ENCODE results near the gene PTTG1IP. TPM values are rescaled to one million over a fixed set of nuclear protein-coding genes. Genes with fewer than 3 reads are reported as not detected.

The PTTG1IP gene
- total and polyA plus RNA-seq, 10 of the 15 experiments (the other 5 are each of a cell fraction or from before 2014, with no cell fraction given): 2.4 to 56.4 (median 44.4) TPM

DNA sequence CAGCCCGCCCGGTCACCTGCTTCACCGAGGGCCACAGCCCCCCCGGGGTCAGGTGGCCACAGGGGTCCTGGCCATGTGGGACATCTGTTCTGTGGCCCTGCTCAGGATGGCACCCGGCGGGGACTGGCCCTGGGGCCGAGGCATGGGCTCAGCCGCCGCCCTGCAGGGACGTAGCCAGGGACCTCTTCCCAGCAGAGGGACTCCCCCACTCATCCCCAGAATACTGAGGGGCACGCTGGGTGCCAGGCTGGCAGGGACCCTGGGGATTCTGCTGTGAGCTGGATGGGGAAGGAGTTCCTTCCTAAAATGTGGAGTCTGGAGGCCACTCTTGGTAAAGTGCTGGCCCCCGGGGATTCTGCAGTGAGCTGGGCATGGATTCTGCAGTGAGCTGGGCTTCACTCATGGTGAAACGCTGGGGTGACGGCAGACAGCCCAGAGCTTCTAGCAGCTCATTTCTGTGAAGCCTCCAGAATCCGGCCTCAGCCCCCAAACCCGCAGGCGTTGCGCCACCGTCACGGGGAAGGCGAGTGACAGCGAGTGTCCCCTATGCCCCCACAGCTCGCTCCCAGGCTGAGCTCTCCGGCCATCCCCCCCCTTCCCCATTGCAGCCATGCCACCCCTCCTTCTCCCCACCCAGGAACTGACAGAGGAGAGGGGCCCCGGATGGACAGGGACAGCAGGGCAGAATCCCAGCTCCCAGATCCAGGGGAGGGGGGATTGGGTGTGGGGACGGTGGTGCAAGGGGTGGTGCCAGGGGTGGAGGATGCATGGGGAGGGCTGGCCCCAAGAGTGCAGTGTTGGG, 45.8 kb upstream of the PTTG1IP start (continued):
- no peak for TF ChIP-seq SREBF1 (IDR thresholded peaks at IDR 0.05; ENCODE audit: low read length)
- TF ChIP-seq NFIC (IDR thresholded peaks at IDR 0.05; ENCODE audit: low read depth, low read length): no peak

DNA sequence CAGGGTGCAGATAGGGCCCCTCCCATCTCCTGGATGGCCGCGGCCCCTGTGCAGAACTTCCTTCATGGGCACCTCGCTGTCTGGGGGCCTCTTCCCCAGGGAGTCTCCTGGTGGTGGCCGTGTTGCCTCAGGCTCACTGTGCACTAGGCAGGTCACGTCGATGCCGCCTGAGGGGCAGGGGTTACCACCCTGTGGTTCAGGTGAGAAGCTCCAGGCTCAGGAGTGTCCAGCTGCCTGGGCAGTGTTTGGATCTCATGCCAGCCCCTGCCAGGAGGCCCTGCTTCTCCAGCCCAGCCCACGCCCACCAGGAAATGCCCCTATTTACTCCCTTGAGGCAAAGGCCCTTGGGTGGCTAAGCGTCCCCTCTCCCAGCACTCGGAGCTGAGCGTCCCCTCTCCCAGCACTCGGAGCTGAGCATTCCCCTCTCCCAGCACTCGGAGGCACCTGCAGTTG, 45.1 kb upstream of the PTTG1IP start:
- RAD21 ChIA-PET (ENCODE audit: unreplicated experiment): interaction anchor here (1.2 to 1.5 kb wide), 2 partner anchors 11 to 13 kb away, joined by 4 to 15 read pairs; no protein-coding TSS in a partner anchor
- FAIRE-seq: no peak
- Histone ChIP-seq H2AFZ (ENCODE audit: control insufficient read depth, low read depth, low read length) (no peak overlapping the region), H3K27ac (ENCODE audit: control insufficient read depth, insufficient read depth) (no peak overlapping the region), H3K9me3 (replicated peaks; ENCODE audit: control insufficient read depth, insufficient read depth, low read length) (no peaks in the 10 kb centered on the region), H3K36me3 (ENCODE audit: control insufficient read depth in 2 of 2, insufficient read depth in 2 of 2, low read length in 1 of 2) (peaks cover 0 to 7% of the 10 kb centered on the region in 2 experiments; a peak in 3 of 4 replicates), H3K4me2 (ENCODE audit: control insufficient read depth, insufficient read depth) (peak overlapping the region; percentile 94; the same call in 1 of the 2 replicates), H3K79me2 (ENCODE audit: control insufficient read depth, insufficient read depth, low read length) (peaks cover 36% of the 10 kb centered on the region), H3K4me3 (peak overlapping the region; percentile 35; the same call in 1 of the 2 replicates), H4K20me1 (ENCODE audit: control insufficient read depth, insufficient read depth) (no peaks in the 10 kb centered on the region), H3K9ac (ENCODE audit: control insufficient read depth, insufficient read depth, low read length) (no peak overlapping the region), H3K4me1 (ENCODE audit: control insufficient read depth, insufficient read depth, low read length) (peaks cover 20% of the 10 kb centered on the region), H3K27me3 (replicated peaks in 1 of 2; ENCODE audit: control insufficient read depth in 2 of 2, insufficient read depth in 2 of 2, low read length in 1 of 2) (no peaks in the 10 kb centered on the region)
- intact Hi-C loops (cut with micrococcal nuclease; ENCODE audit: unreplicated experiment): no loop called here
- WGBS (ENCODE audit: insufficient coverage, insufficient replicate concordance, low lambda C conversion rate, missing lambda C conversion rate): 54% methylated on average over 13 of the region's 13 CpGs
- CTCF ChIA-PET: interaction anchor here (1.0 to 2.7 kb wide), 7 partner anchors 9 to 221 kb away, joined by 3 to 21 read pairs (median 4); no protein-coding TSS in a partner anchor
- BruUV-seq (replicated peaks): no TSS peak
- in situ Hi-C loops (cut with MboI): no loop called here
- no peak for DNase-seq (ENCODE audit: low read depth, low spot score)
- TF ChIP-seq, protein P1, sequence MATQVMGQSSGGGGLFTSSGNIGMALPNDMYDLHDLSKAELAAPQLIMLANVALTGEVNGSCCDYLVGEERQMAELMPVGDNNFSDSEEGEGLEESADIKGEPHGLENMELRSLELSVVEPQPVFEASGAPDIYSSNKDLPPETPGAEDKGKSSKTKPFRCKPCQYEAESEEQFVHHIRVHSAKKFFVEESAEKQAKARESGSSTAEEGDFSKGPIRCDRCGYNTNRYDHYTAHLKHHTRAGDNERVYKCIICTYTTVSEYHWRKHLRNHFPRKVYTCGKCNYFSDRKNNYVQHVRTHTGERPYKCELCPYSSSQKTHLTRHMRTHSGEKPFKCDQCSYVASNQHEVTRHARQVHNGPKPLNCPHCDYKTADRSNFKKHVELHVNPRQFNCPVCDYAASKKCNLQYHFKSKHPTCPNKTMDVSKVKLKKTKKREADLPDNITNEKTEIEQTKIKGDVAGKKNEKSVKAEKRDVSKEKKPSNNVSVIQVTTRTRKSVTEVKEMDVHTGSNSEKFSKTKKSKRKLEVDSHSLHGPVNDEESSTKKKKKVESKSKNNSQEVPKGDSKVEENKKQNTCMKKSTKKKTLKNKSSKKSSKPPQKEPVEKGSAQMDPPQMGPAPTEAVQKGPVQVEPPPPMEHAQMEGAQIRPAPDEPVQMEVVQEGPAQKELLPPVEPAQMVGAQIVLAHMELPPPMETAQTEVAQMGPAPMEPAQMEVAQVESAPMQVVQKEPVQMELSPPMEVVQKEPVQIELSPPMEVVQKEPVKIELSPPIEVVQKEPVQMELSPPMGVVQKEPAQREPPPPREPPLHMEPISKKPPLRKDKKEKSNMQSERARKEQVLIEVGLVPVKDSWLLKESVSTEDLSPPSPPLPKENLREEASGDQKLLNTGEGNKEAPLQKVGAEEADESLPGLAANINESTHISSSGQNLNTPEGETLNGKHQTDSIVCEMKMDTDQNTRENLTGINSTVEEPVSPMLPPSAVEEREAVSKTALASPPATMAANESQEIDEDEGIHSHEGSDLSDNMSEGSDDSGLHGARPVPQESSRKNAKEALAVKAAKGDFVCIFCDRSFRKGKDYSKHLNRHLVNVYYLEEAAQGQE (IDR thresholded peaks at IDR 0.05; ENCODE audit: low read depth, low read length): no peak
- TF ChIP-seq ZNF24 (IDR thresholded peaks at IDR 0.05) (no peak), ZSCAN29 (IDR thresholded peaks at IDR 0.05) (no peak), ZNF274 (IDR thresholded peaks at IDR 0.05; ENCODE audit: insufficient read depth, insufficient read length) (no peak), IRF4 (IDR thresholded peaks at IDR 0.05; ENCODE audit: low read depth, low read length) (no peak), SUPT20H (IDR thresholded peaks at IDR 0.05; ENCODE audit: borderline replicate concordance, control insufficient read depth, low read depth, low read length) (no peak), NBN (IDR thresholded peaks at IDR 0.05) (no peak)
- POLR2A ChIA-PET: interaction anchor here (0.9 to 3.4 kb wide), 2 partner anchors 9 to 12 kb away, joined by 6 to 33 read pairs; no protein-coding TSS in a partner anchor
- no peak for ATAC-seq
- SMC1A ChIA-PET (ENCODE audit: uncharacterized antibody, unreplicated experiment): interaction anchor here (0.6 to 4.1 kb wide), 5 partner anchors 10 to 26 kb away, joined by 3 to 15 read pairs (median 4); no protein-coding TSS in a partner anchor
